H1 (cell line): ENCODE measurements around the gene C6orf52. TPM values are rescaled to one million over a fixed set of nuclear protein-coding genes. Genes with fewer than 3 reads are reported as not detected.

ENCODE experiments used
- CTCF ChIA-PET: fragments of 300-600 bp; sonication (Branson Sonifier 250); formaldehyde crosslinking; loops from one replicate; lab custom pipeline; 2021; ENCODE audit not compliant: partially characterized antibody; lab: Charles Lee
- POLR2A ChIA-PET: fragments of 300-600 bp; sonication (Branson Sonifier 250); formaldehyde crosslinking; loops from one replicate; lab custom pipeline; 2021; ENCODE audit warnings: inconsistent platforms; ENCODE audit not compliant: partially characterized antibody; lab: Charles Lee
- DNase-seq, 2 experiments: peaks; one replicate each; pipeline versions ENCODE4 v3.0.0 to v3.0.0-alpha.2; 2010 to 2022; ENCODE audit warnings: low spot score in 2 of 2, low read depth in 1 of 2, mixed read lengths in 1 of 2
- FAIRE-seq: peaks from 2 replicates; lab custom pipeline; 2011; peaks lifted over from hg19 to GRCh38; lab: Jason Lieb, UNC
- H2AFZ ChIP-seq: 2 replicates; pipeline ENCODE4 v1.8.1; 2012; ENCODE audit warnings: low read length, inconsistent platforms
- H2AK5ac ChIP-seq: 2 replicates; pipeline ENCODE4 v1.6.1; 2013; ENCODE audit warnings: low read depth, low read length
- H2BK120ac ChIP-seq: replicated peaks from 2 replicates; pipeline ENCODE3; 2013; ENCODE audit warnings: low read depth, low read length, inconsistent platforms
- H2BK12ac ChIP-seq: 2 replicates; pipeline ENCODE4 v1.6.1; 2013; ENCODE audit warnings: low read depth, low read length
- H2BK15ac ChIP-seq: 2 replicates; pipeline ENCODE4 v1.6.1; 2013; ENCODE audit warnings: low read length
- H2BK20ac ChIP-seq: 2 replicates; pipeline ENCODE4 v1.6.1; 2013; ENCODE audit warnings: low read length
- H2BK5ac ChIP-seq: 2 replicates; pipeline ENCODE4 v1.6.1; 2013; ENCODE audit warnings: low read depth, low read length
- H3K14ac ChIP-seq: 2 replicates; pipeline ENCODE4 v1.6.1; 2013; ENCODE audit warnings: inconsistent platforms; ENCODE audit not compliant: insufficient read length
- H3K18ac ChIP-seq: 2 replicates; pipeline ENCODE4 v1.6.1; 2013; ENCODE audit warnings: low read length; ENCODE audit errors: extremely low read depth
- H3K23ac ChIP-seq: 2 replicates; pipeline ENCODE4 v1.6.1; 2013; ENCODE audit warnings: inconsistent platforms; ENCODE audit not compliant: insufficient read length
- H3K23me2 ChIP-seq: 2 replicates; pipeline ENCODE4 v1.6.1; 2013; ENCODE audit warnings: low read depth, low read length
- H3K27ac ChIP-seq: 2 replicates; pipeline ENCODE4 v1.6.1; 2011; ENCODE audit warnings: low read depth, low read length, inconsistent platforms
- H3K27me3 ChIP-seq, 4 experiments: replicated peaks in 1 of 4; 1 replicate in 1 of 4; 2 replicates in 3 of 4; pipeline versions ENCODE4 v1.6.1 to v1.8.1; 2011 to 2013; ENCODE audit warnings: low read length in 3 of 4, mild to moderate bottlenecking in 3 of 4, inconsistent platforms in 2 of 4, mixed read lengths in 2 of 4, moderate library complexity in 1 of 4; ENCODE audit not compliant: control insufficient read depth in 3 of 4, insufficient read depth in 3 of 4; ENCODE audit errors: extremely low read depth in 1 of 4
- H3K36me3 ChIP-seq, 4 experiments: 2 replicates each; pipeline versions ENCODE4 v1.6.1 to v1.8.1; 2011 to 2013; ENCODE audit warnings: mild to moderate bottlenecking in 4 of 4, low read length in 3 of 4, moderate library complexity in 2 of 4, control low read depth in 1 of 4, inconsistent platforms in 1 of 4; ENCODE audit not compliant: insufficient read depth in 4 of 4, control insufficient read depth in 2 of 4
- H3K4ac ChIP-seq: replicated peaks from 2 replicates; pipeline ENCODE3; 2013; ENCODE audit warnings: low read length, low read depth, mixed read lengths, inconsistent platforms; ENCODE audit not compliant: insufficient read length
- H3K4me1 ChIP-seq, 4 experiments: replicated peaks in 1 of 4; 1 replicate in 1 of 4; 2 replicates in 3 of 4; pipeline versions ENCODE4 v1.6.1 to v1.8.1; 2011 to 2013; ENCODE audit warnings: low read length in 3 of 4, inconsistent platforms in 2 of 4, mixed read lengths in 1 of 4; ENCODE audit not compliant: insufficient read depth in 4 of 4, control insufficient read depth in 3 of 4
- H3K4me2 ChIP-seq, 2 experiments: 2 replicates each; pipeline versions ENCODE4 v1.6.1 to v1.8.1; 2011 to 2013; ENCODE audit warnings: low read depth in 2 of 2, low read length in 2 of 2, control low read depth in 1 of 2, inconsistent platforms in 1 of 2, mild to moderate bottlenecking in 1 of 2; ENCODE audit not compliant: insufficient read depth in 1 of 2
- H3K4me3 ChIP-seq, 4 experiments: fragments of 200-600, 300-600 bp in 1 of 4; sonication (generic), shearing (Covaris generic), sonication (Bioruptor Twin) in 1 of 4; 2 replicates each; pipeline versions ENCODE4 v1.5.1 to v1.8.1; 2011 to 2016; ENCODE audit warnings: low read length in 4 of 4, low read depth in 3 of 4, control low read depth in 2 of 4, inconsistent platforms in 2 of 4, mild to moderate bottlenecking in 2 of 4, mixed read lengths in 1 of 4, moderate library complexity in 1 of 4; ENCODE audit not compliant: insufficient read depth in 2 of 4; ENCODE audit errors: extremely low read depth in 1 of 4
- H3K56ac ChIP-seq: replicated peaks from 2 replicates; pipeline ENCODE3; 2013; ENCODE audit warnings: low read depth, mild to moderate bottlenecking, mixed read lengths, low read length, inconsistent platforms; ENCODE audit not compliant: insufficient read length
- H3K79me1 ChIP-seq: 2 replicates; pipeline ENCODE4 v1.6.1; 2013; ENCODE audit warnings: low read depth, low read length, control low read depth
- H3K79me2 ChIP-seq, 2 experiments: 2 replicates each; pipeline versions ENCODE4 v1.6.1 to v1.8.1; 2012 to 2013; ENCODE audit warnings: low read length in 2 of 2, mild to moderate bottlenecking in 2 of 2, inconsistent platforms in 1 of 2; ENCODE audit not compliant: insufficient read depth in 2 of 2, control insufficient read depth in 1 of 2
- H3K9ac ChIP-seq, 4 experiments: replicated peaks in 1 of 4; 1 replicate in 1 of 4; 2 replicates in 3 of 4; pipeline versions ENCODE4 v1.6.1 to v1.8.1; 2011 to 2013; ENCODE audit warnings: low read depth in 3 of 4, low read length in 3 of 4, control low read depth in 2 of 4, mild to moderate bottlenecking in 2 of 4, moderate library complexity in 2 of 4, inconsistent platforms in 1 of 4; ENCODE audit errors: extremely low read depth in 1 of 4
- H3K9me3 ChIP-seq, 2 experiments: 2 replicates each; pipeline versions ENCODE4 v1.6.1 to v1.8.1; 2012 to 2013; ENCODE audit warnings: mild to moderate bottlenecking in 2 of 2, moderate library complexity in 2 of 2, control low read depth in 1 of 2, inconsistent platforms in 1 of 2, low read depth in 1 of 2, low read length in 1 of 2, mixed read lengths in 1 of 2; ENCODE audit not compliant: insufficient read depth in 2 of 2
- H4K20me1 ChIP-seq, 2 experiments: replicated peaks in 1 of 2; 2 replicates each; pipeline versions ENCODE3 to v1.8.1; 2011 to 2013; ENCODE audit warnings: inconsistent platforms in 2 of 2, low read length in 2 of 2, mild to moderate bottlenecking in 1 of 2; ENCODE audit not compliant: insufficient read depth in 2 of 2, control insufficient read depth in 1 of 2
- H4K5ac ChIP-seq: 2 replicates; pipeline ENCODE4 v1.6.1; 2013; ENCODE audit warnings: low read length, low read depth, mixed read lengths, inconsistent platforms; ENCODE audit not compliant: insufficient read length
- H4K8ac ChIP-seq: 2 replicates; pipeline ENCODE4 v1.8.0; 2013; ENCODE audit warnings: mild to moderate bottlenecking, moderate library complexity, low read length, inconsistent platforms; ENCODE audit not compliant: insufficient read depth; ENCODE audit errors: extremely low read depth
- H4K91ac ChIP-seq: replicated peaks from 2 replicates; pipeline ENCODE3; 2013; ENCODE audit warnings: low read length, mixed read lengths, inconsistent platforms; ENCODE audit not compliant: insufficient read length
- BRCA1 ChIP-seq: IDR thresholded peaks from 2 replicates; pipeline ENCODE4 v1.6.1; 2012; ENCODE audit warnings: low read depth, low read length, improper control_type of control experiment
- CTBP2 ChIP-seq: IDR thresholded peaks from 2 replicates; pipeline ENCODE4 v1.7.0; 2011; ENCODE audit warnings: borderline replicate concordance, mild to moderate bottlenecking, moderate library complexity, mixed read lengths, low read length; ENCODE audit not compliant: insufficient read depth, insufficient read length
- HDAC2 ChIP-seq, 2 experiments: fragments of 300-600 bp in 1 of 2; sonication (generic) in 1 of 2; IDR thresholded peaks; 2 replicates each; pipeline ENCODE4 v1.6.1; 2011 to 2012; ENCODE audit warnings: low read depth in 2 of 2, low read length in 2 of 2, mild to moderate bottlenecking in 2 of 2, moderate library complexity in 2 of 2, borderline replicate concordance in 1 of 2, inconsistent platforms in 1 of 2
- KDM1A ChIP-seq: fragments of 200-600, 300-600 bp; sonication (generic); IDR thresholded peaks from 2 replicates; pipeline ENCODE4 v1.7.1; 2016; ENCODE audit warnings: mild to moderate bottlenecking, low read length, borderline replicate concordance
- KDM5A ChIP-seq: fragments of 200-600 bp; IDR thresholded peaks from 2 replicates; pipeline ENCODE4 v1.7.1; 2012; ENCODE audit warnings: mild to moderate bottlenecking, low read length, inconsistent platforms, mixed read lengths
- NANOG ChIP-seq: IDR thresholded peaks from 2 replicates; pipeline ENCODE4 v1.6.1; 2011; ENCODE audit warnings: low read length, low read depth, mild to moderate bottlenecking, inconsistent platforms; ENCODE audit not compliant: insufficient read depth, poor library complexity, severe bottlenecking
- NRF1 ChIP-seq: IDR thresholded peaks from 2 replicates; pipeline ENCODE4 v1.6.1; 2011; ENCODE audit warnings: mild to moderate bottlenecking, low read depth, low read length, improper control_type of control experiment
- POLR2A ChIP-seq, 2 experiments: IDR thresholded peaks; 1 replicate in 1 of 2; 2 replicates in 1 of 2; pipeline ENCODE4 v1.6.1; 2011; ENCODE audit warnings: low read depth in 2 of 2, low read length in 2 of 2, mild to moderate bottlenecking in 2 of 2; ENCODE audit errors: control extremely low read depth in 1 of 2
- RNF2 ChIP-seq: fragments of 200-900, 300-1000 bp; sonication (generic); IDR thresholded peaks from 2 replicates; pipeline ENCODE4 v1.7.1; 2016; ENCODE audit warnings: borderline replicate concordance, low read depth, mild to moderate bottlenecking, antibody characterized with exemption, low read length; ENCODE audit not compliant: poor library complexity, severe bottlenecking; ENCODE audit errors: missing control alignments
- SAP30 ChIP-seq: fragments of 300-600 bp; sonication (generic); IDR thresholded peaks from 2 replicates; pipeline ENCODE4 v1.7.1; 2012; ENCODE audit warnings: low read length, moderate library complexity, mild to moderate bottlenecking, inconsistent platforms; ENCODE audit not compliant: insufficient read depth, insufficient replicate concordance
- TAF7 ChIP-seq: optimal IDR thresholded peaks from 2 replicates; pipeline ENCODE3; 2011; ENCODE audit warnings: low read depth, mild to moderate bottlenecking, inconsistent platforms, low read length, moderate library complexity, borderline replicate concordance
- TEAD4 ChIP-seq: IDR thresholded peaks from 2 replicates; pipeline ENCODE4 v1.6.1; 2012; ENCODE audit warnings: low read depth, low read length, inconsistent platforms, mixed read lengths
- WGBS, 2 experiments: shearing (Covaris generic) in 1 of 2; methylation state at CpG; one replicate each; pipeline versions ENCODE4 v1.1.6 to v1.1.7; 2013 to 2015; ENCODE audit warnings: low lambda C conversion rate in 2 of 2, mixed read lengths in 2 of 2, inconsistent platforms in 1 of 2, low coverage in 1 of 2, missing lambda C conversion rate in 1 of 2; ENCODE audit not compliant: insufficient replicate concordance in 2 of 2, insufficient coverage in 1 of 2, insufficient read length in 1 of 2; ENCODE audit errors: extremely low coverage in 1 of 2, missing lambda C conversion rate in 1 of 2; 5-methylcytosine and 5-hydroxymethylcytosine counted together
- polyA plus RNA-seq, 7 experiments: library from polyadenylated mRNA; depleted of rRNA in 3 of 7; stranded (reverse) in 5 of 7; unstranded in 2 of 7; fragments of >200 nt in 5 of 7; fragments of 200-250 nt in 2 of 7; gene quantifications; 1 replicate in 5 of 7; 2 replicates in 1 of 7; 4 replicates in 1 of 7; pipeline versions ENCODE4 v1.2.1 to v1.2.3, GENCODE V29; 2011 to 2013; ENCODE audit warnings: missing spikeins in 2 of 7, mixed read lengths in 2 of 7
- total RNA-seq: library from RNA; stranded (reverse); fragmentation: NEBNext Ultra II Directional; extraction: Animal tissue kit (Norgen Biotek cat#: 25700); gene quantifications from 2 replicates; pipeline ENCODE4 v1.2.1, GENCODE V29; 2021

The C6orf52 gene
- total and polyA plus RNA-seq, 2 of the 8 experiments (the other 6 are each of a cell fraction or from before 2014, with no cell fraction given) = 1.5 to 3.1 TPM

GRCh38 chr6:10655508-10656055, 38.8 kb downstream of the C6orf52 start:
- Histone ChIP-seq H3K4me1 (peaks cover 0 to 3% (median 1%) of the 10 kb centered on the region in 4 experiments; a peak in 3 of 7 replicates), H3K4me3 (no peak overlapping the region), H4K8ac (no peak overlapping the region), H3K27ac (no peak overlapping the region), H4K5ac (no peak overlapping the region), H3K9ac (no peak overlapping the region), H3K36me3 (no peaks in the 10 kb centered on the region), H4K20me1 (no peaks in the 10 kb centered on the region), H3K27me3 (peaks cover 0 to 4% (median 0%) of the 10 kb centered on the region in 4 experiments; a peak in 2 of 7 replicates), H3K23ac (no peak overlapping the region), H3K79me2 (no peaks in the 10 kb centered on the region), H2BK20ac (no peak overlapping the region; the same call in 1 of the 2 replicates), H2BK120ac (no peak overlapping the region), H3K18ac (no peak overlapping the region), H3K14ac (no peak overlapping the region), H2AK5ac (no peak overlapping the region), H3K23me2 (peaks cover 6% of the 10 kb centered on the region; the same call in 1 of the 2 replicates), H4K91ac (no peak overlapping the region), H3K4me2 (no peak overlapping the region), H2BK5ac (no peak overlapping the region), H3K9me3 (no peaks in the 10 kb centered on the region), H2BK15ac (no peak overlapping the region), H2AFZ (no peak overlapping the region), H3K56ac (no peak overlapping the region), H3K4ac (no peak overlapping the region), H3K79me1 (no peaks in the 10 kb centered on the region; the same call in 1 of the 2 replicates), H2BK12ac (no peak overlapping the region)
- CTCF ChIA-PET = interaction anchor here (1.0 to 1.4 kb wide), 2 partner anchors 32 to 191 kb away, joined by 3 read pairs; no protein-coding TSS in a partner anchor
- no peak for DNase-seq
- 85% methylated on average over 12 of the region's 12 CpGs; no CpG with 5 or more reads in 1 of the 2 experiments for WGBS, 2 experiments
- POLR2A ChIA-PET = no interaction called here
- FAIRE-seq = no peak
- TF ChIP-seq KDM5A (no peak), TEAD4 (no peak), TAF7 (no peak), BRCA1 (no peak), RNF2 (no peak), SAP30 (no peak), KDM1A (no peak), POLR2A (IDR thresholded peaks at IDR 0.05; ENCODE audit: control extremely low read depth in 1 of 2, low read depth in 2 of 2, low read length in 2 of 2) (no peak), NANOG (no peak), HDAC2 (IDR thresholded peaks at IDR 0.05; ENCODE audit: borderline replicate concordance in 1 of 2, low read depth in 2 of 2, low read length in 2 of 2) (no peak), CTBP2 (no peak), NRF1 (no peak)
